ENCODE data around the gene PHC2. TPM values are rescaled to one million over a fixed set of nuclear protein-coding genes. Genes with fewer than 3 reads are reported as not detected.

The PHC2 gene
- total RNA-seq, 2 experiments from 2014 or later, result 37.7 to 39.5 TPM

- Mint-ChIP-seq H3K36me3 (ENCODE audit: low read depth) (no peaks in the 10 kb centered on the region), H3K4me3 (no peak overlapping the region), H3K9me3 (no peaks in the 10 kb centered on the region), H3K27ac (no peak overlapping the region), H3K4me1 (ENCODE audit: low read depth) (peaks cover 6% of the 10 kb centered on the region), H3K27me3 (no peaks in the 10 kb centered on the region)
- CTCF ChIA-PET, result no interaction called here
- intact Hi-C loops (cut with DNase I, micrococcal nuclease), result no loop called here
- ATAC-seq (ENCODE audit: poor library complexity), result no peak
- H3K36me3 ChIP-seq (ENCODE audit: insufficient read depth, low read length), result no peaks in the 10 kb centered on the region
- no peak overlapping the region for H3K4me3 ChIP-seq (ENCODE audit: low read length)
- H3K9me3 ChIP-seq (ENCODE audit: control insufficient read depth in 1 of 2, insufficient read depth in 1 of 2, low read length in 2 of 2), result no peaks in the 10 kb centered on the region
- H3K27me3 ChIP-seq (ENCODE audit: control insufficient read depth in 1 of 2, insufficient read depth in 2 of 2, low read length in 2 of 2), result no peaks in the 10 kb centered on the region
- POLR2A ChIA-PET, result no interaction called here
- no peak for DNase-seq
- no peaks in the 10 kb centered on the region for H3K4me1 ChIP-seq (ENCODE audit: insufficient read depth, low read length)
- TF ChIP-seq, protein P1, sequence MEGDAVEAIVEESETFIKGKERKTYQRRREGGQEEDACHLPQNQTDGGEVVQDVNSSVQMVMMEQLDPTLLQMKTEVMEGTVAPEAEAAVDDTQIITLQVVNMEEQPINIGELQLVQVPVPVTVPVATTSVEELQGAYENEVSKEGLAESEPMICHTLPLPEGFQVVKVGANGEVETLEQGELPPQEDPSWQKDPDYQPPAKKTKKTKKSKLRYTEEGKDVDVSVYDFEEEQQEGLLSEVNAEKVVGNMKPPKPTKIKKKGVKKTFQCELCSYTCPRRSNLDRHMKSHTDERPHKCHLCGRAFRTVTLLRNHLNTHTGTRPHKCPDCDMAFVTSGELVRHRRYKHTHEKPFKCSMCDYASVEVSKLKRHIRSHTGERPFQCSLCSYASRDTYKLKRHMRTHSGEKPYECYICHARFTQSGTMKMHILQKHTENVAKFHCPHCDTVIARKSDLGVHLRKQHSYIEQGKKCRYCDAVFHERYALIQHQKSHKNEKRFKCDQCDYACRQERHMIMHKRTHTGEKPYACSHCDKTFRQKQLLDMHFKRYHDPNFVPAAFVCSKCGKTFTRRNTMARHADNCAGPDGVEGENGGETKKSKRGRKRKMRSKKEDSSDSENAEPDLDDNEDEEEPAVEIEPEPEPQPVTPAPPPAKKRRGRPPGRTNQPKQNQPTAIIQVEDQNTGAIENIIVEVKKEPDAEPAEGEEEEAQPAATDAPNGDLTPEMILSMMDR (IDR thresholded peaks at IDR 0.05), result no peak
- H3K27ac ChIP-seq (ENCODE audit: low read depth in 1 of 2, low read length in 2 of 2), result no peak overlapping the region
Measured at GRCh38 chr1:33358795-33359503, 71.9 kb downstream of the PHC2 start.

DNA sequence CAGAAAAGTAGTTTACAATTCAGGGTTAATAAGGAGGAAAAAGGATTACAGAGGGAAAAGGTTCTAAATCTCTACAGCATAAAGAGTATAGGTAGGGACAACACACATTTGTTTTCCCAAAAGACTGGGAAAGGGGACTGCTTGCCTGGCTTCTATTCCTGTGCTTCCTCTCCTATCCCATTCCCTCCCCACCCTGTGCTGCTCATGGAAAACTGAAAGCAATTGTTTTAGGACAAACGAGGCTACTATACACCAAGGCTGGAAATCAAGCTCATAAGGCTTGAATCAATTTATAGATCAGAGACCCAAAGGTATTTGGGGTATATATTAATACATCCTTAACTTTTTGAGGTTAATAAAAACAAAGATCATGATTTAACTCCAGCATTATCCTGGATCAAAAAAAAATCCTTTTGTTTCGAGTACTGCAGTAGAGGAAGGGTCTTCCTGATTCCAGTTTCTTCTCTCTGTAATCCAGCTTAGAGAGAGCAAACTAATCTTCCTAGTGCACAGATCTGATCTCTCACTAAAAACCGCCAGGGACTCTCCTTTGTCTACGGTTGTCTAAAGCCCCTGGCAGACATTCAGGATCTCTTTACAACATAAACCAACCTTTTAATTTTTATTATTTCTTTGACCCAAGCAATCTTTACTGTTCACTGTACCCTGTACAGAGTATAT is 72.6 kb downstream of the PHC2 start:
- Mint-ChIP-seq H3K36me3 (ENCODE audit: low read depth) (no peaks in the 10 kb centered on the region), H3K4me3 (no peak overlapping the region), H3K27ac (no peak overlapping the region), H3K9me3 (no peaks in the 10 kb centered on the region), H3K27me3 (no peaks in the 10 kb centered on the region), H3K4me1 (ENCODE audit: low read depth) (peaks cover 6% of the 10 kb centered on the region)
- Histone ChIP-seq H3K27me3 (ENCODE audit: control insufficient read depth in 1 of 2, insufficient read depth in 2 of 2, low read length in 2 of 2) (no peaks in the 10 kb centered on the region), H3K27ac (ENCODE audit: low read depth in 1 of 2, low read length in 2 of 2) (no peak overlapping the region), H3K4me3 (ENCODE audit: low read length) (no peak overlapping the region), H3K4me1 (ENCODE audit: insufficient read depth, low read length) (no peaks in the 10 kb centered on the region), H3K36me3 (ENCODE audit: insufficient read depth, low read length) (no peaks in the 10 kb centered on the region), H3K9me3 (ENCODE audit: control insufficient read depth in 1 of 2, insufficient read depth in 1 of 2, low read length in 2 of 2) (no peaks in the 10 kb centered on the region)
- TF ChIP-seq, protein P1 (IDR thresholded peaks at IDR 0.05), result no peak
- ChIA-PET CTCF (no interaction called here), POLR2A (no interaction called here)
- intact Hi-C loops (cut with DNase I, micrococcal nuclease), result no loop called here
- ATAC-seq (ENCODE audit: poor library complexity) (no peak), DNase-seq (no peak)

DNA sequence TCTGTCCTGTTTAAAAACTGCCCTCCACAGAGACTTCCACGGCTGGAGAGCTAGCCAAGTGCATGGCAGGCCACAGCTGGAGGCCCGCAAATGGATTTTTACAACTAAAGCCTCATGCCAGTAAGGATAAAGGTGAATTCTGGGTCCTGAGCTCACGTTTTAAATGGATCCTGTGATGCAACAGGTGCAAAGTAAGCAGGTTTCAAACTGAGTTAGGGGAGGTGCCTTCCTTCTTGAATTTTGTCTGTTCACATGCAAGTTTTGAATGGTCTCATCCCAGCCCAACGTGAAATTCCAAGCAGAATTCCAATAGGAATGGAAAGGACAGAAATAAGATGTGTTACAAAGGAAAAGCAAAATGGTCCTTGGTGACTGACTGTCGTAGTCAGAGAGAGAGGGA is 73.8 kb downstream of the PHC2 start:
- CTCF ChIA-PET, result interaction anchor here (1.3 kb wide), 1 partner anchor 62 kb away, joined by 4 read pairs; no protein-coding TSS in a partner anchor
- H3K4me3 ChIP-seq (ENCODE audit: low read length), result no peak overlapping the region
- POLR2A ChIA-PET, result no interaction called here
- TF ChIP-seq, protein P1 (IDR thresholded peaks at IDR 0.05), result no peak
- ATAC-seq (ENCODE audit: poor library complexity), result no peak
- H3K36me3 Mint-ChIP-seq (ENCODE audit: low read depth), result no peaks in the 10 kb centered on the region
- no peaks in the 10 kb centered on the region for H3K27me3 Mint-ChIP-seq
- no peak overlapping the region for H3K4me3 Mint-ChIP-seq
- no peak overlapping the region for H3K27ac ChIP-seq (ENCODE audit: low read depth in 1 of 2, low read length in 2 of 2)
- intact Hi-C loops (cut with DNase I, micrococcal nuclease), result no loop called here
- no peaks in the 10 kb centered on the region for H3K27me3 ChIP-seq (ENCODE audit: control insufficient read depth in 1 of 2, insufficient read depth in 2 of 2, low read length in 2 of 2)
- H3K9me3 ChIP-seq (ENCODE audit: control insufficient read depth in 1 of 2, insufficient read depth in 1 of 2, low read length in 2 of 2), result no peaks in the 10 kb centered on the region
- peaks cover 6% of the 10 kb centered on the region for H3K4me1 Mint-ChIP-seq (ENCODE audit: low read depth)
- no peaks in the 10 kb centered on the region for H3K36me3 ChIP-seq (ENCODE audit: insufficient read depth, low read length)
- H3K27ac Mint-ChIP-seq, result no peak overlapping the region
- no peak for DNase-seq
- no peaks in the 10 kb centered on the region for H3K9me3 Mint-ChIP-seq
- no peaks in the 10 kb centered on the region for H3K4me1 ChIP-seq (ENCODE audit: insufficient read depth, low read length)

All from CD4-positive, alpha-beta T cell (primary cell).